Peyer's patch (tissue), 4 donors: ENCODE data around the gene SRRT. TPM values are rescaled to one million over a fixed set of nuclear protein-coding genes. Genes with fewer than 3 reads are reported as not detected.
"Not testable (repeated sequence)": the region's sequence is repeated elsewhere in the genome, so short reads cannot be mapped to it uniquely, and the experiment has no call there.

Experiments
- DNase-seq, 3 donors: peaks; one replicate each; pipeline ENCODE4 v3.0.0-alpha.2; 2017 to 2019
- H3K27ac ChIP-seq, 4 donors: fragments of 200-600 bp; sonication (generic); one replicate each; pipeline ENCODE4 v1.5.1; 2016 to 2019
- H3K27me3 ChIP-seq, 2 donors: fragments of 200-600 bp; sonication (generic); one replicate each; pipeline ENCODE4 v1.5.1; 2019
- H3K36me3 ChIP-seq, 3 donors: fragments of 200-600 bp; sonication (generic); one replicate each; pipeline ENCODE4 v1.5.1; 2016 to 2019
- H3K4me1 ChIP-seq, 4 donors: fragments of 200-600 bp; sonication (generic); one replicate each; pipeline ENCODE4 v1.5.1; 2016 to 2019
- H3K4me3 ChIP-seq, 4 donors: fragments of 200-600 bp; sonication (generic); 1 replicate in 3 of 4; 2 replicates in 1 of 4; pipeline ENCODE4 v1.5.1; 2016 to 2019; ENCODE audit warnings: mild to moderate bottlenecking in 1 of 4
- H3K9me3 ChIP-seq, 4 donors: fragments of 200-600 bp; sonication (generic); one replicate each; pipeline ENCODE4 v1.5.1; 2016 to 2019; ENCODE audit warnings: mild to moderate bottlenecking in 1 of 4
- POLR2A ChIP-seq, 2 donors: fragments of 450-650 bp; IDR thresholded peaks; one replicate each; pipeline ENCODE4 v1.5.1; 2017; ENCODE audit warnings: antibody characterized with exemption in 2 of 2, mild to moderate bottlenecking in 2 of 2, moderate library complexity in 2 of 2
- small RNA-seq, 2 donors: library from RNA; depleted of rRNA; stranded (forward); fragments of <200 nt; gene quantifications; one replicate each; pipeline ENCODE3, GENCODE V24; 2016
- total RNA-seq, 4 donors: library from RNA; depleted of rRNA; stranded (reverse); fragments of >200 nt; gene quantifications; one replicate each; pipeline ENCODE4 v1.1.0, GENCODE V29; 2016
- TF ChIP-seq, protein P1 (sequence below), 6 experiments: fragments of 450-650 bp in 4 of 6; fragments of 200-600 bp in 2 of 6; sonication (generic) in 1 of 6; IDR thresholded peaks; one replicate each; pipeline ENCODE4 v1.5.1; 2017 to 2019; ENCODE audit warnings: antibody characterized with exemption in 6 of 6, mild to moderate bottlenecking in 3 of 6, moderate library complexity in 1 of 6

The SRRT gene
- total RNA-seq, 4 donors from 2014 or later: 60.9 to 272 (median 113) TPM

DNA sequence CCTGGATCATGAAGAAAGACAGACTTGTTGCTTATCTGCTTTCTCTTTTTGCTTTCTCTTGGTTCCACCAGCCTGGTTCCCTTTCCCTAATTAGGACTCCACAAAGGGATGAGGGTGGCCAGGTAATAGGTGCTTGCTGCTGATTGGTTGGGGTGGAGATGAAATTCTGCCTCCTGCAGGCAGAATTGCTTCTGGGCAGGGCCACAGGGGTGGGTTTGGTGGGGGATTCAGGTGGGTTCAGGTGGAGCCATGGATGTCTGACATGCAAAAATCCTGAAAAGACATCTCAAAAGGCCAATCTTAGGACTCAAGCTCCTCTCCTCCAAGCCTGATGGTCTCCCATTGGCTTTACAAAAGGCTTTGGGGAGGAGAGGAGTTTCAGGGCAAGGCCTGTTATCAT lies 46.1 kb downstream of the SRRT start:
- no peak for DNase-seq
- Histone ChIP-seq H3K36me3 (no peaks in the 10 kb centered on the region), H3K27me3 (no peaks in the 10 kb centered on the region), H3K9me3 (no peaks in the 10 kb centered on the region), H3K27ac (no peak overlapping the region), H3K4me3 (no peak overlapping the region), H3K4me1 (peaks cover 0 to 5% (median 0%) of the 10 kb centered on the region in 4 donors)
- TF ChIP-seq, protein P1, sequence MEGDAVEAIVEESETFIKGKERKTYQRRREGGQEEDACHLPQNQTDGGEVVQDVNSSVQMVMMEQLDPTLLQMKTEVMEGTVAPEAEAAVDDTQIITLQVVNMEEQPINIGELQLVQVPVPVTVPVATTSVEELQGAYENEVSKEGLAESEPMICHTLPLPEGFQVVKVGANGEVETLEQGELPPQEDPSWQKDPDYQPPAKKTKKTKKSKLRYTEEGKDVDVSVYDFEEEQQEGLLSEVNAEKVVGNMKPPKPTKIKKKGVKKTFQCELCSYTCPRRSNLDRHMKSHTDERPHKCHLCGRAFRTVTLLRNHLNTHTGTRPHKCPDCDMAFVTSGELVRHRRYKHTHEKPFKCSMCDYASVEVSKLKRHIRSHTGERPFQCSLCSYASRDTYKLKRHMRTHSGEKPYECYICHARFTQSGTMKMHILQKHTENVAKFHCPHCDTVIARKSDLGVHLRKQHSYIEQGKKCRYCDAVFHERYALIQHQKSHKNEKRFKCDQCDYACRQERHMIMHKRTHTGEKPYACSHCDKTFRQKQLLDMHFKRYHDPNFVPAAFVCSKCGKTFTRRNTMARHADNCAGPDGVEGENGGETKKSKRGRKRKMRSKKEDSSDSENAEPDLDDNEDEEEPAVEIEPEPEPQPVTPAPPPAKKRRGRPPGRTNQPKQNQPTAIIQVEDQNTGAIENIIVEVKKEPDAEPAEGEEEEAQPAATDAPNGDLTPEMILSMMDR (IDR thresholded peaks at IDR 0.05): no peak
- TF ChIP-seq POLR2A (IDR thresholded peaks at IDR 0.05): no peak

DNA sequence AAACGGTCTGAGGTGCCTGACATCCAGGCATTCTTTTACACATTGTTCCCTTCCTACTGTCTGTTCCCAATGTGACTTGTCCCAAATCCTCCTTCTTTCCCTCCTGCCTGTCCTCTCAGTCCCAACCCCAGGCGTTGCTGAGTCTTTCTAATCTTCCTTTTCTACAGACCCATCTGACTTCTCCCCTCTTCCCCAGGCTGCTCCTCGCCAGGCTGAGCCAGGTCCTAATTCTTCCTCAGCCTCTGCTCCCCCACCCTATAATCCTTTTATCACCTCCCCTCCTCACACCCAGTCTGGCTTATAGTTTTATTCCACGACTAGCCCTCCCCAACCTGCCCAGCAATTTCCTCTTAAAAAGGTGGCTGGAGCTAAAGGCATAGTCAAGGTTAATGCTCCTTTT lies 48.7 kb downstream of the SRRT start:
- not testable (repeated sequence) for DNase-seq, H3K36me3 ChIP-seq, H3K4me3 ChIP-seq, H3K4me1 ChIP-seq, H3K27ac ChIP-seq, H3K9me3 ChIP-seq, H3K27me3 ChIP-seq

DNA sequence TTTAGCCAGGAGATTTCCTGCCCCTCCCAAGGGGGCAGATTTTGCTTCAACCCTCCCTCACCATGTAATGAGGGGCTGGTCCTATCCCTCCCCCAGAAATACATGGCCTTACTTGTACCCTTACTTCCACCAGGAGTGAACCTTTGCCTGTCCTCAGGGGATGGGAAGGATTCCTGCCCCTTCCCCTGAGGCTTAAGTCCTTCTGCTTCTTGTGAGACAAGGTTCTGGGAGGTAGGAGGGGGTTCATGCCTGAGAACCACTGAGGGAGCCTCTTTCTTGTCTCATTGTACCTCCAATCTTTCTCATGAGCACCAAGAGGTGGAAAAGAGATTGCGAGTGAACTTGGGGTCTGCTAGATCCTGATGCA lies 54.9 kb downstream of the SRRT start:
- Histone ChIP-seq H3K4me3 (no peak overlapping the region), H3K27ac (no peak overlapping the region), H3K9me3 (no peaks in the 10 kb centered on the region), H3K36me3 (no peaks in the 10 kb centered on the region), H3K27me3 (no peaks in the 10 kb centered on the region), H3K4me1 (no peaks in the 10 kb centered on the region)
- DNase-seq: no peak
- TF ChIP-seq, protein P1 (IDR thresholded peaks at IDR 0.05): no peak
- TF ChIP-seq POLR2A (IDR thresholded peaks at IDR 0.05): no peak

DNA sequence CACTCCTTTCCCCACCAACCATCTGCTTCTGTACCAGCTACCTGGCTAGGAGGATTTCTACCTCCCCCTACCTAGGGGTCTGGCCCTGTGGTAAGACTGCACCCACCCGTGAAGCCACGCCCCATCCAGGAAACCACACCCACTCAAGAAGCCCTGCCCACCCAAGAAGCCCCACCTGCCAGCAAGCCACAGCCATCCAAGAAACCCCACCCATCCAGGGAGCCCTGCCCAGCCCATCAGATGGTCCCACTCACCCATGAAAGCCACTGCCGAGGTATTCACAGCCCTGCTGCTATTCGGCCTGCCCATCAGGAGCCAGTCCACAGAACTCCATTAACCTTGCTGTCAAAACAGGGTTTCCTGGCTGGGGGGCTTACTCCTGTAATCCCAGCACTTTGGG lies 58.8 kb downstream of the SRRT start:
- H3K27me3 ChIP-seq: no peaks in the 10 kb centered on the region
- no peak for DNase-seq
- no peak overlapping the region for H3K4me3 ChIP-seq
- no peak overlapping the region for H3K27ac ChIP-seq
- no peaks in the 10 kb centered on the region for H3K9me3 ChIP-seq
- TF ChIP-seq, protein P1 (IDR thresholded peaks at IDR 0.05): no peak
- TF ChIP-seq POLR2A (IDR thresholded peaks at IDR 0.05): no peak
- H3K4me1 ChIP-seq: no peaks in the 10 kb centered on the region
- no peaks in the 10 kb centered on the region for H3K36me3 ChIP-seq

DNA sequence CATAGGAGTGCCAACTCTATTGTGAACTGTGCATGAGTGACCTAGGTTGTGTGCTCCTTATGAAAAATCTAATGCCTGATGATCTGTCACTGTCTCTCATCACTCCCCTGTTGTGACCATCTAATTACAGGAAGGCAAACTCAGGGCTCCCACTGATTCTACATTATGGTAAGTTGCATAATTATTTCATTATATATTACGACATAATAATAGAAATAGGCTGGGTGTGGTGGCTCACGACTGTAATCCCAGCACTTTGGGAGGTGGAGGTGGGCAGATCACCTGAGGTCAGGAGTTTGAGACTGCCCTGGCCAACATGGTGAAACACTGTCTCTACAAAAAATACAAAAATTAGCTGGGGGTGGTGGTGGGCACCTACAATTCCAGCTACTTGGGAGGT lies 60.5 kb downstream of the SRRT start:
- DNase-seq, H3K27me3 ChIP-seq, H3K9me3 ChIP-seq, H3K36me3 ChIP-seq, H3K4me3 ChIP-seq, H3K4me1 ChIP-seq, H3K27ac ChIP-seq: not testable (repeated sequence)

DNA sequence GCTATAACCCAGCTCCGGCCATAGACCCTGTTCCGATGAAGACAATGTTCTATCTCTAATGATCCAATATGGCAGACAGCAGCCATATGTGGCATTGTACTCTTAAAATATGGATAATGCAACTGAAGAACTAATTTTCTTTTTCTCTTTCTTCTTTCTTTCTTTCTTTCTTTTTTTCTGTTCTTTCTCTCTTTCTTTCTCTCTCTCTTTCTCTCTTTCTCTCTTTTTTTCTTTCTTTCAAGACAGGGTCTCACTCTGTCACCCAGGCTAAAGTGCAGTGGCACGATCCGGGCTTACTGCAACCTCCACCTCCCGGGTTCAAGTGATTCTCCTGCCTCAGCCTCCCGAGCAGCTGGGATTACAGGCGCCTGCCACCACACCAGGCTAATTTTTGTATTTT lies 61.3 kb downstream of the SRRT start:
- not testable (repeated sequence) for H3K4me3 ChIP-seq, H3K27ac ChIP-seq, DNase-seq, H3K36me3 ChIP-seq, H3K27me3 ChIP-seq, H3K4me1 ChIP-seq, H3K9me3 ChIP-seq

Small RNA genes lying within 50 kb of the gene (small RNA-seq; reads per million reads assigned to genes)
- gene RN7SL549P (0 reads per million in 2 donors), gene RPS29P15 (0 reads per million in 2 donors)

Other genes with a start within 250 kb of the SRRT start
- gene TFR2, start 233.6 kb upstream of the SRRT start, total RNA-seq: 1 to 10 TPM in 2 of 4 donors, not detected in 2; 1.6 to 2.5 TPM
- gene ACTL6B, start 218.7 kb upstream of the SRRT start, total RNA-seq: not detected
- 100 to 1,000 TPM; 123 to 236 (median 172) TPM for gene GNB2, start 201.4 kb upstream of the SRRT start, total RNA-seq
- gene GIGYF1, start 180.9 kb upstream of the SRRT start, total RNA-seq: 100 to 1,000 TPM in 1 of 4 donors, 10 to 100 TPM in 3; 41.3 to 126 (median 72.9) TPM
- gene POP7, start 169.0 kb upstream of the SRRT start, total RNA-seq: 10 to 100 TPM; 23.9 to 38.1 (median 29.7) TPM
- gene EPO, start 154.6 kb upstream of the SRRT start, total RNA-seq: not detected
- not detected for gene ZAN, start 141.5 kb upstream of the SRRT start, total RNA-seq
- 10 to 100 TPM; 10.3 to 48.7 (median 31.7) TPM for gene EPHB4, start 47.6 kb upstream of the SRRT start, total RNA-seq
- 10 to 100 TPM; 24.8 to 51.1 (median 28.2) TPM for gene SLC12A9, start 22.4 kb upstream of the SRRT start, total RNA-seq
- gene TRIP6, start 7.7 kb upstream of the SRRT start, total RNA-seq: 10 to 100 TPM in 3 of 4 donors, 1 to 10 TPM in 1; 8.8 to 22.3 (median 15.4) TPM
- 1 to 10 TPM; 4.1 to 7.0 (median 5.2) TPM for gene UFSP1, start 14.6 kb downstream of the SRRT start, total RNA-seq
- 10 to 100 TPM in 3 of 4 donors, 1 to 10 TPM in 1; 3.3 to 35.4 (median 25.3) TPM for gene ACHE, start 20.8 kb downstream of the SRRT start, total RNA-seq
- 100 to 1,000 TPM in 3 of 4 donors, 10 to 100 TPM in 1; 85.8 to 694 (median 395) TPM for gene MUC3A, start 74.4 kb downstream of the SRRT start, total RNA-seq
- gene MUC12, start 94.5 kb downstream of the SRRT start, total RNA-seq: 10 to 100 TPM in 2 of 4 donors, 1 to 10 TPM in 2; 4.8 to 31.8 (median 9.0) TPM
- 1,000 to 10,000 TPM in 1 of 4 donors, 100 to 1,000 TPM in 2, 10 to 100 TPM in 1; 64.4 to 1,011 (median 801) TPM for gene MUC17, start 145.0 kb downstream of the SRRT start, total RNA-seq
- 10 to 100 TPM; 19.4 to 43.7 (median 38.3) TPM for gene TRIM56, start 210.4 kb downstream of the SRRT start, total RNA-seq